Mesodermal cell (in vitro differentiated cells): ENCODE measurements around the gene KPTN.

Experiments
- H3K27ac ChIP-seq: 2 replicates; pipeline ENCODE4 v1.7.0; 2013; ENCODE audit warnings: mild to moderate bottlenecking, low read depth, low read length, moderate library complexity; ENCODE audit not compliant: severe bottlenecking
- H3K36me3 ChIP-seq: 2 replicates; pipeline ENCODE4 v1.7.1; 2013; ENCODE audit warnings: mild to moderate bottlenecking, low read length, moderate library complexity; ENCODE audit not compliant: control insufficient read depth, insufficient read depth
- H3K4me1 ChIP-seq: one replicate; pipeline ENCODE4 v1.7.1; 2013; ENCODE audit warnings: mild to moderate bottlenecking, low read length; ENCODE audit not compliant: insufficient read depth, control insufficient read depth, poor library complexity, severe bottlenecking
- H3K4me3 ChIP-seq: 2 replicates; pipeline ENCODE4 v1.7.0; 2013; ENCODE audit warnings: low read length, control low read depth, mild to moderate bottlenecking; ENCODE audit not compliant: insufficient read depth, poor library complexity, severe bottlenecking; ENCODE audit errors: extremely low read depth
- H3K9me3 ChIP-seq: 2 replicates; pipeline ENCODE4 v1.7.1; 2013; ENCODE audit warnings: mild to moderate bottlenecking, low read length, moderate library complexity; ENCODE audit not compliant: control insufficient read depth
- WGBS, 2 experiments: methylation state at CpG; one replicate each; pipeline ENCODE4 v1.1.5; 2013; ENCODE audit warnings: missing lambda C conversion rate in 2 of 2; ENCODE audit not compliant: insufficient coverage in 2 of 2; 5-methylcytosine and 5-hydroxymethylcytosine counted together

The KPTN gene

GRCh38 chr19:47476438-47476972 lies 7.5 kb downstream of the KPTN start:
- H3K27ac ChIP-seq, result no peak overlapping the region
- no peaks in the 10 kb centered on the region for H3K36me3 ChIP-seq

GRCh38 chr19:47475465-47475864 lies 8.6 kb downstream of the KPTN start:
- H3K9me3 ChIP-seq, result no peaks in the 10 kb centered on the region
- H3K4me3 ChIP-seq, result no peak overlapping the region
- H3K36me3 ChIP-seq, result no peaks in the 10 kb centered on the region
- no peak overlapping the region for H3K27ac ChIP-seq
- WGBS, 2 experiments, result 81 to 82% methylated on average over 9 of the region's 9 CpGs
- H3K4me1 ChIP-seq, result no peaks in the 10 kb centered on the region

More at GRCh38 chr19:47476438-47476972, 7.5 kb downstream of the KPTN start:
- WGBS, 2 experiments, result 85 to 89% methylated on average over 16 to 17 of the region's 17 CpGs
- Histone ChIP-seq H3K4me1 (no peaks in the 10 kb centered on the region), H3K4me3 (no peak overlapping the region), H3K9me3 (no peaks in the 10 kb centered on the region)

DNA sequence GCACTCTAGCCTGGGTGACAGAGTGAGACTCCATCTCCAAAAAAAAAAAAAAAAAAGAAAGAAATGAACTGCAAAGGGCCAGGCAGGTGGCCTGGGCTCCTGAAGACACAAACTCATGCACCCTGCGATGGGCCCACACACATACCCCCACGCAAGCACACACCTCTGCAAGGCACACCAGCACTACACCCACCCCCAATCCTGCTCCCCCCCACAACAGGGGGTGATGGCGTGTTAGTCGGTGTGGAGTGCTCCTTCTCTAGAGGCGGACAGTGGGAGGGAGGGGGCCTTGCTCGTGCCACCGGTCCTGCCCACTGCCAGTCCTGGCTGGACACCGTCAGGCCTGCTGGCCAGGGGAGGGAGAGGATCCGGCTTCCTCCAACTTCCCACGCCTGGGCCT lies 10.7 kb downstream of the KPTN start:
- H3K4me1 ChIP-seq, result no peaks in the 10 kb centered on the region
- H3K27ac ChIP-seq, result no peak overlapping the region
- H3K9me3 ChIP-seq, result no peaks in the 10 kb centered on the region
- 86 to 100% methylated on average over 3 of the region's 10 CpGs for WGBS, 2 experiments
- H3K4me3 ChIP-seq, result no peak overlapping the region
- H3K36me3 ChIP-seq, result no peaks in the 10 kb centered on the region

DNA sequence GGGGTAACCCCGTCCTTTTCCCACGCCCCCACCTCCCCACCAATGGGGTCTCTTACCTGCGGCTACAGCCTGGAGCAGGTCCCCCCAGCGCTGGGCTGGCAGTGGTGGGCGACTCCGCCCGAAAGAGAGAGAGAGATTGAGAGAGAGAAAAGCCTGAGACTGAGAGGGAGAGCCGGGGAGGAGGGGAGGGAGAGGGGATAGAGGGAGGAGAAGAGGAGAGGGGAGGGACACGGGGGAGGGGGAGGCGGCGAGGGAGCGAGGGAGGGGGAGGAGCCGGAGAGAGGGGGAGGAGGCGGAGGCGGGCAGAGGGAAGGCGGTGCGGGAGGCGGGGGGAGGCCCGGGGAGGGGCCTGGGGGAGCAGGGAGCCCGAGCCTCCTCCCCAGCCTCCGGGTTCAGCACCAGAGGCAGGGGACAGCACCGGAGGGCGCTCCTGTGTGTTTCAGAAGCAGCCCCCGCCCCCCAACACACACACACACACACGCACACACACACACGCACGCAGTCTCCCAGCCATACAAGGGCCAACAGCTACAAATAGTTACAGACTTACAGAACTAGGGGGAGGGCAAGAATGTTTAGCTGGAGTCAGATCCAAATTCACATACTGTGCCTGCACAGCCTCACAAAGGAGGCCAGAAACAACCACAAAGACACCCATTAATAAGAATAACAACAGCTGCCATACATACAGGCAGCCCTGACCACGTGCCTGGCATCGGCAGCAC lies 12.1 kb downstream of the KPTN start, which contains the start of gene SLC8A2:
SLC8A2 (minus strand) TSS at position 161 of the 725 bp plus-strand sequence. CDS start 5,490 bp downstream, outside the sequence.
- 12 to 55% methylated on average over 2 to 7 of the region's 29 CpGs for WGBS, 2 experiments
- H3K4me3 ChIP-seq, result peak within 1 kb of the TSS; percentile 38
- H3K4me1 ChIP-seq, result no peaks in the 10 kb centered on the region
- H3K36me3 ChIP-seq, result no peaks in the 10 kb centered on the region
- no peaks in the 10 kb centered on the region for H3K9me3 ChIP-seq
- H3K27ac ChIP-seq, result no peak within 1 kb of the TSS

- WGBS, 2 experiments, result 2 to 6% methylated on average over 4 to 7 of the region's 16 CpGs
- Histone ChIP-seq H3K36me3 (no peaks in the 10 kb centered on the region), H3K9me3 (no peaks in the 10 kb centered on the region), H3K4me1 (no peaks in the 10 kb centered on the region), H3K27ac (no peak overlapping the region), H3K4me3 (peak overlapping the region; percentile 38)
These were observed 12.7 kb downstream of the KPTN start for GRCh38 chr19:47471381-47471732.

- Histone ChIP-seq H3K4me1 (no peaks in the 10 kb centered on the region), H3K27ac (no peak overlapping the region), H3K4me3 (no peak overlapping the region), H3K36me3 (no peaks in the 10 kb centered on the region), H3K9me3 (no peaks in the 10 kb centered on the region)
- whole genome bisulfite sequencing, 2 experiments, result 32 to 45% methylated on average over 10 to 12 of the region's 13 CpGs
These were observed 13.4 kb downstream of the KPTN start for GRCh38 chr19:47470447-47471195.

DNA sequence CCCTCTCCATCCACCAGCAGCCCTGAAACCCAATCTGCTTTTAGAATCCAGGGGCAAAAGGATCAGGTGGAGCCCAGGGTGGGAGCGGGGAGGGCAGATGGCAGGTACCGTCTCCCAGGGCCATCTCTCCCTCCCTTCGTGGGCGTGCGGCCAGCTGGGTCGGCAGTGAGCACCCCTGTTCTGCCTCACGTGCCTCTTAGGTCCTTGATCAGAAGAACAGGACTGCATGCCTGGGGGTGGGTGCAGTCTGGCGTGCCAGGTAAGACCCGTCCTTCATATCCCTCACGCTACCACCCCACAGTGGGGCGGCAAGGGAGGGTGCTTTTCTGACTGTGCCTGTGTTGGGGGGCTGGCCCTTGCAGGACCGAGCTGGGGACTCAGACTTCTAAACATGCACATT lies 14.3 kb downstream of the KPTN start:
- Histone ChIP-seq H3K4me1 (no peaks in the 10 kb centered on the region), H3K27ac (no peak overlapping the region), H3K36me3 (no peaks in the 10 kb centered on the region), H3K9me3 (no peaks in the 10 kb centered on the region), H3K4me3 (no peak overlapping the region)
- WGBS, 2 experiments, result 60 to 62% methylated on average over 7 to 10 of the region's 12 CpGs

GRCh38 chr19:47469363-47469700 lies 14.7 kb downstream of the KPTN start:
- Histone ChIP-seq H3K4me3 (no peak overlapping the region), H3K9me3 (no peaks in the 10 kb centered on the region), H3K4me1 (no peaks in the 10 kb centered on the region), H3K36me3 (no peaks in the 10 kb centered on the region), H3K27ac (no peak overlapping the region)
- WGBS, 2 experiments, result 29 to 38% methylated on average over 2 to 3 of the region's 6 CpGs

GRCh38 chr19:47467914-47468313 lies 16.1 kb downstream of the KPTN start:
- no peaks in the 10 kb centered on the region for H3K4me1 ChIP-seq
- WGBS, 2 experiments, result 60 to 67% methylated on average over 6 to 7 of the region's 9 CpGs
- no peak overlapping the region for H3K27ac ChIP-seq
- no peaks in the 10 kb centered on the region for H3K36me3 ChIP-seq
- H3K4me3 ChIP-seq, result no peak overlapping the region
- H3K9me3 ChIP-seq, result no peaks in the 10 kb centered on the region

DNA sequence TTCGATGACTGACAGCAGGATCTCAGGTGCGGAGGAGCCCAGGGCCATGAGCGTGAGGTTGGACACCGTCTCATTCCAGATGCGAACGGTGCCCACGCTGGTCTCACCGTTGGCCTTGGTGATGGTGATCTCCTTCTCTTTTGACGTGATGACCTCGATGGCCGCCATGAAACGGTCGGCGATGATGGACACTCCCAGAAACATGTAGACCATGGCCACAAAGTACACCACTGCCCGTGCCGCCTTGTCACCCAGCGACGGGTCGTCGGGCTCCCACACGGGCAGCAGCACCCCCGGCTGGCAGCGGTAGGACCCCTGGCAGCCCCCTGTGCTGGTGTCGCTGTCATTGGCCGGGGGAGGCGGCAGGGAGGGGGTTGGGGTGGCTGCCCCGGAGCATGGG lies 18.1 kb downstream of the KPTN start:
- no peak overlapping the region for H3K27ac ChIP-seq
- H3K4me1 ChIP-seq, result no peaks in the 10 kb centered on the region
- no peak overlapping the region for H3K4me3 ChIP-seq
- no peaks in the 10 kb centered on the region for H3K36me3 ChIP-seq
- H3K9me3 ChIP-seq, result no peaks in the 10 kb centered on the region
- 94 to 95% methylated on average over 23 to 27 of the region's 27 CpGs for WGBS, 2 experiments
